ENCODE measurements around the gene GNAI1.

DNA sequence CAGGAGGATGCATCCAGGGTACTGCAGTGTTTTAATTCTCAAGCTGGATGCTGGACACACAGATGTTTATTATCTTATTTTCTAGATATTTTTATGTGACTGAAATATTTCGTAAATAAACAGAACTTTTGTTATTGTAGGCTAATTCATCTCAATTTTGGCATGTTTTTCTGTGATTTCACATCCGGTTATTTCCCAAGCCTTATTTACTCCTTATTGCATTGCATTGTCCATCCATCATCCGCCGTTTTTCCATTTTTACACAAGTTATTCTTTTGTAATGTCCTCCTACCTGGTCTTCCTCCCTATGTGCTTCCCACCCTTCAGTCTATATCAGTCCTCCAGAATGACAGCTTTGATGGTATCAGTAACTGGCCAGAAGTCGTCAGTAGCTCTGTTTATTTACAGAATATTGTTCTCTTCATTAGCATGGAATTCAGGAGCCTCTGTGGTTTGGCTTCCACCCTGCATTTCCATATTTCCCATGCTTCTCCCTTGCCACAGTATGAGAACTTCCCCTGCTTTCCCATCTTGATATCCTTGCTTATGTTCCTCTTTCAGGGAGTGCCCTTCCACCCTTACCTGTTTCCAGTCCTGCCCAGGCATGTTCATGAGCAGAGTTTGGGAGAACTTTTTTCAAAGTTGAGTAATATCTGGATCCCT is 16.1 kb downstream of the GNAI1 start:
- TF ChIP-seq, protein P1, sequence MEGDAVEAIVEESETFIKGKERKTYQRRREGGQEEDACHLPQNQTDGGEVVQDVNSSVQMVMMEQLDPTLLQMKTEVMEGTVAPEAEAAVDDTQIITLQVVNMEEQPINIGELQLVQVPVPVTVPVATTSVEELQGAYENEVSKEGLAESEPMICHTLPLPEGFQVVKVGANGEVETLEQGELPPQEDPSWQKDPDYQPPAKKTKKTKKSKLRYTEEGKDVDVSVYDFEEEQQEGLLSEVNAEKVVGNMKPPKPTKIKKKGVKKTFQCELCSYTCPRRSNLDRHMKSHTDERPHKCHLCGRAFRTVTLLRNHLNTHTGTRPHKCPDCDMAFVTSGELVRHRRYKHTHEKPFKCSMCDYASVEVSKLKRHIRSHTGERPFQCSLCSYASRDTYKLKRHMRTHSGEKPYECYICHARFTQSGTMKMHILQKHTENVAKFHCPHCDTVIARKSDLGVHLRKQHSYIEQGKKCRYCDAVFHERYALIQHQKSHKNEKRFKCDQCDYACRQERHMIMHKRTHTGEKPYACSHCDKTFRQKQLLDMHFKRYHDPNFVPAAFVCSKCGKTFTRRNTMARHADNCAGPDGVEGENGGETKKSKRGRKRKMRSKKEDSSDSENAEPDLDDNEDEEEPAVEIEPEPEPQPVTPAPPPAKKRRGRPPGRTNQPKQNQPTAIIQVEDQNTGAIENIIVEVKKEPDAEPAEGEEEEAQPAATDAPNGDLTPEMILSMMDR (IDR thresholded peaks at IDR 0.05): no peak
- no peak for TF ChIP-seq POLR2A (IDR thresholded peaks at IDR 0.05)

All from right lobe of liver (tissue), 4 donors.